NCI-H2029 treated with DMSO at 0.1 percent for 48 hours (cell line): ENCODE data around the gene MXD3.
"Not testable (repeated sequence)": the region's sequence is repeated elsewhere in the genome, so short reads cannot be mapped to it uniquely, and the experiment has no call there.

Experiments used
- DNase-seq: peaks from one replicate; lab custom pipeline; 2025; lab: John Stamatoyannopoulos, UW

MXD3 gene

GRCh38 chr5:177343000-177343399 lies 31.3 kb upstream of the MXD3 start:
- not testable (repeated sequence) for DNase-seq

GRCh38 chr5:177339107-177339638 lies 27.5 kb upstream of the MXD3 start:
- DNase-seq, result no peak

- no peak for DNase-seq
Observed at GRCh38 chr5:177338251-177339106, 26.8 kb upstream of the MXD3 start.

- DNase-seq, result no peak
Observed at GRCh38 chr5:177336603-177337494, 25.2 kb upstream of the MXD3 start.

DNA sequence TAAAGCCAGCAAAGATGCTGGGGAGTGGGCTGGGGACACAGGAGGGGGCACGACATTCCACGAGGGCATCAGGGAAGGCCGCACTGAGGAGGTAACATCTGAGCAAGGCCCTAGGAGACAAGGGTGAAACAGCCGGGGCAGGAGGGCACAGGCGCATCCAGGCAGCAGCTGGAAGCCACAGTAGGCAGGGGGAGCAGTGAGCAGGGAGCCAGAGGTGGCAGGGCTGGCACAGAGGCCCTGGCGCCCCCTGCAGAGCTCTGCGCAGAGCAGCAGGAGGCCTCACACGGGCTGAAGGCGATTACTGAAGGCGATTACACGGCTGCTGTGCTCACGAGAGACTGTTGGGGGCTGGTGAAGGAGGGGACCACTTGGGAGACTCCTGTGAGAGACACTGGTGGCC lies 24.4 kb upstream of the MXD3 start:
- DNase-seq, result no peak

DNA sequence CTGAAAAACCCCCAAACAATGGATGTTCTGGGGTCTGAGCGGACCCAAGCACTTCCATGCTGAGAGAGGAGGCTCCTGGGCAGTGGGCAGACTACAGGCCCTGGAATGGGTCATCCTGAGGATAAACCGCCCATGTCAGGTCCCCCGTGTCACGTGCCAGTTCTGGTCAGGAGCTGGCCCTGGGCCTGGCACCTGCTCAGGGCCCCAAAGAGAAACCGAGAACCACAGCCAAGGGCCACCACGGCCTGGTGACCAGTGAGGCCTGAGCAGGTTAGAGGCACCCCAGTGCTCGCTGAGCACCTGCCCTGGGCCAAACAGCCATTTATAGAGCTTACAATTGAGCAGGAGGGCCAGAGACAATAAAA lies 24.0 kb upstream of the MXD3 start:
- DNase-seq, result no peak

- DNase-seq, result no peak
Observed at GRCh38 chr5:177334781-177335700, 23.3 kb upstream of the MXD3 start.

GRCh38 chr5:177334155-177334551 lies 22.5 kb upstream of the MXD3 start:
- no peak for DNase-seq

DNA sequence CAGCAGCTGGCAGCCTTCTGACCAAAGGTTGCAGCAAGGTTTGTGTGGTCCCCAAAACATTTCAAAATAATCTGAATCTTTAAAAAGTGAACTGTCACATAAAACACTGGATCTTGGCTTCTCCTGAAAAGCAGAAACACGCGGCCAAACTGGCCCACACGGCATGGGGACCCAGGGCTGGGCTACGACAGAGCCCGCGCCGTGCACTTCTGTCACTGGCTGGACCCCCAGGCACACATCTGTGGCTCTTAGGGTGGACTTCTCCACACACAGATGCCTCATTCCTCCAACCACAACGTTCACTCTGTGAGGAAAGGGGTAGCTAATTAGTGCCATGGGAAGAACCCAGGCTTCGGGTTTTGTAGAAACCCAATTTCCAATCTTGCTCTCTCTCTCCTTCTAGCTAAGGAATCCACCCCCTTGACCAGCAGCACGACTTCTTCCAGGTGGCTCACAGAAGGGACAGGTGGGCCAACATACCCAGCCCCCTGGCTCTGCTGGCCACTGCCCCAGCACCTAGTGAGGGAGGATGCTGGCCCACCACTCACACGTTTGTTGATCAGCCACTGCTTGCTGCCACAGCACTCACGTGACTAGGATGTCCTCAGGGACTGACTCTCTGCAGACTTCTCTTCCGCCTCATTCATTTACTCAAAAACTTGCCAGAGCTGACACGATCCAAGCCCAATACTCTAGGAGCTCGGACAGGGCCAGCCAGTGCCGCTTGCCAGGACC lies 21.9 kb upstream of the MXD3 start:
- no peak for DNase-seq

DNA sequence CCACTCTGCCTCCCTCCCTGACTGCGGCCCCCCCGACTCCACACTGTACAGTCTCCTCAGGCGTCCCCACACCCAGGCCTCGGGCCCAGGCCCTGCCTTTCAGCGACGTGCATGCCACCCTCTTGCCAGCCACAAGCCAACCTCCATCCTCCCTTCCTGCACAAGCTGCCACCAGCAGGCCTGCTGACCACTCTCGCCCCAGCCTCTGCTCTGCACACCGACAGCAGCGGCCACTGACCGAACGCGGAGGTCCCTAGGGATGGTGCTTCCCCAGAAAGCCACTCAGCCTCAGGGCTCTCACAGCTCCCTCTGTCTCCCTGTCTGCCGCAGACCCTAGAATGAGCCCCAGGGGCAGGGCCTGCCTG lies 21.2 kb upstream of the MXD3 start:
- DNase-seq, result no peak

DNA sequence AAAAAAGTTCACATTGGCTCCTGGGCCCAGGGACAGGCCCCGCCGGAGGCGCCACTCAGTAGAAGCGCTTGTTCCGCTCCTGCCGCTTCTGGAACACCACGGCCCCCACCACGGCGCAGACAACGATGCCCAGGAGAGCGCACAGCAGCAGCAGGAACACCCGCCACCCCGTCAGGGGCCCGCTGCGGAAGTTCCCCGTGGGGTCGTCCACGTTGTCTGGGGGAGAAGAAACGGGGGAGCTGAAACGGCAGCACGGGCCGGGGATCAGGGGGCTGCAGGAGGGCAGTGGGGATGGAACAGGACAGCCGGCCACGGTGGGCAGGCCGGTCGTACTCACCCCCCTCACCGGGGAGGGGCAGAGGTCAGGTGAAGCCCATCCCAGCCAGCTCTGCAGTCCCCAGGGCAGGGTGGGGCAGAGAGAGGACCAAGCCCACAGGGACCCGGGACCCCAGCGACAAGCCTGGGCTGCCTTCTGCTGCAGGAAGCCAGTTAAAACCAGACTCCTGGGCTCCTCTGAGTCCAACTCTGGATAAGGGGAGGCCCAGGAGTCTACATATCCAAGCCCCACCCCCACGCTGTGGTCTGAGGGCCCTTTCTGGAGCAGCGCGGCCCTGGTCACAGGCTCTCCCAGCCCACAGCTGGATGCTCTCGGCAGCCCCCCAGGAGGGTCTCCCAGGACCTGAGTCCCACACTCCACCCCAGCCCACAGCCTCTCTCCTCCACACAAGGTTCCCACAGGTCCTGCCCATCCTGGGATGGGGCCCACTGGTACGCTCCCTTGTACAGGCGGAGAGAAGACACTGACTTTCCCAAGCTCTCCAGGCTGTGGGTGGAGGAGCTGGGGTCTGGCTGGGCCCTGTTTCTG lies 20.6 kb upstream of the MXD3 start:
- DNase-seq, result no peak

DNA sequence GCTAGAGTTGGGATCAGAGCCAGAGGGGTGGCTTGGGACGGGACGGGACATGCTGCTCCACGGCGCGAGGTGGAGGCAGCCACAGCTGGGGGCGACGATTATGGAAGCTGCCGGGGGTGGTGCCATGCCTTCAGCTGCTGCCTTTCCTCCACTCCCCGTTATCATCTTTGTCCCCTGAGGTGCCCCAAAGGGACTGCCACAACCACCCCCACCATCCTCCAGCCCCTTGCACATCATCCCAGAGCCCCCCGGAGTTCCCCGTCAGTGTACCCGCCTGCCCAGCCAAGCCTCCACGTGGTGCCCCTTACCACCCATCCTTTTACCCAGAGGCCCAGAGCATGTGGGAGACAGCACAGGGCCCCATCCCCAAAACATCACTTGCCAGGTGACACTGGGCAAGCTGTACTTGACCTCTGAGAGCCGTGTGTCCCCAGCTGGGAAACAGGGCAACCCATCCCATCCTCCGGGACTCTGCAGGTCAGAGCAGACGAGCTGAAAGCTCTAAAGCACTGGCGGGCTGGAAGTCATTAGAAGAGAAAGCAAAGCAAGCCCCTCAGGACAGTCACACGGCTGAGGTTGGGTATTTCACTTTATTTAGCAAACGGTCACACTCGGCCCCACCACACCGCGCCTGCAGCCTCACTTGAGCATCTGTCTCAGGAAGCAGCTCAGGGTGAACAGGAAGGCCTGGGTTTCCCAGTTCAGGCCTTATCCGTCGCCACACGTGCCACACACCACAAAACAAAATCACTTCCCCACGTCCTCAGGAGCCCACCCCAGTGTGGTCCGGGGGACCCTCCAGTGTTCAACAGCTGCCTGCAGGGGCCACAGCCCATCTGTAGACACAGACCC lies 19.5 kb upstream of the MXD3 start:
- no peak for DNase-seq

DNA sequence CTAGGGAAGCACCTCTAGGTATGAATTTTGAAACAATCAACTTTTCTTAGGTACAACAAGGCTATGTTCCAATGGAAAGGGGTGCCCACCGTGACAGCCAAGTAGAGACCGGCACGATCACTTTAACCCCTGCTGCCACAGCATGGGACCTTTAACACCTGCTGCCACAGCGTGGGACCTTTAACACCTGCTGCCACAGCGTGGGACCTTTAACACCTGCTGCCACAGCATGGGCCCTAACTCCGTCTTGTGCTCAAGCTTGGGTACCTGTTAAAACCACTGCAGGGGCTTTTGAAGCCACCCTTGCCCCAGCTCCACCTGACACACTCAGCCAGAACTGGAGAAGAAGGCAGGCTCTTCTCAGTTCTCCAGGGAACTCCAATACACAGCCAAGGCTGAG lies 18.2 kb upstream of the MXD3 start:
- no peak for DNase-seq

- DNase-seq, result no peak
Observed at GRCh38 chr5:177328545-177329231, 17.0 kb upstream of the MXD3 start.

DNA sequence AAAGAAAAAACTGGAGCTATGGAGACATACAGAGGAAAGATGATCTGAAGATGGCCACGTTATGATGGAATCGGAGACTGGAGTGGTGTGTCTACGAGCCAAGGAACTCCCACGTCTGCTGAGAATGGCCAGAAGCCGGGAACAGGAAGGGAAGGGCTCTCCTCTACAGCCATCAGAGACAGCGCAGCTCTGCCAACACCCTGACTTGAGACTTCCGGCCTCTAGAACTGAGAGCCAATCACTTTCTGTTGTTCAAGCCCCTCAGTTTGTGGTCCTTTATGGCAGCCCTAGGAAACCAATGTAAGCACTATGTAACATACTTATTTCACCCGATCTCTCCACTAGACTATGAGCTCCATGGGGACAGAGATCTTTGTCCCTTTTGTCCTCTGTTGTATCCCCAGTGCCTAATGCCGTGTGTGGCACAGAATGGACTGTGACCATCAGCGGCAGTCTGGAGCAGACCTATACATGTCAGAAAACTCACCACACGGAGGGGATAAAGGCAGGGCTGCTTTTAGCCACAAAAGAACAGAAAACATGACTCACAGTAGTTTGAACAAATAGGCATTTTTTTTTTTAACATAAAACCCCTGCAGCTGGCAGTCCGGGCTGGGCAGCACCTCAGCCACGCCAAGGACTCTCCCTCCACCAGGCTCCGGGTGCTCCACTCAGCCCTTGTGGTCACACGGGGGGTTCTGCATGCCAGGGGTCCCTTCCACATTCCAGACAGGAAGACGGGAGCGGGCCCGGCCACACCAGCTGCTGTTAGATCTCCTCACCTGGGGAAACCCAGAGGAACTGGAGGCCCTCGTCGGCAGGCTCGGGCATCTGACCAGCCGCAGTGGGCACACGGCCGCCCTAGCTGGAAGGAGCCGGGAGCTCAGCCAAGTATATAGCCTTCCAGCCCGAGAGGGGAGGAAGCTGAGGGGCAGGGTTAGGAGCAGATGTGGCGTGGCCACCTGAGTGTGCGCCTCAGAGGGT lies 16.1 kb upstream of the MXD3 start:
- DNase-seq, result no peak

DNA sequence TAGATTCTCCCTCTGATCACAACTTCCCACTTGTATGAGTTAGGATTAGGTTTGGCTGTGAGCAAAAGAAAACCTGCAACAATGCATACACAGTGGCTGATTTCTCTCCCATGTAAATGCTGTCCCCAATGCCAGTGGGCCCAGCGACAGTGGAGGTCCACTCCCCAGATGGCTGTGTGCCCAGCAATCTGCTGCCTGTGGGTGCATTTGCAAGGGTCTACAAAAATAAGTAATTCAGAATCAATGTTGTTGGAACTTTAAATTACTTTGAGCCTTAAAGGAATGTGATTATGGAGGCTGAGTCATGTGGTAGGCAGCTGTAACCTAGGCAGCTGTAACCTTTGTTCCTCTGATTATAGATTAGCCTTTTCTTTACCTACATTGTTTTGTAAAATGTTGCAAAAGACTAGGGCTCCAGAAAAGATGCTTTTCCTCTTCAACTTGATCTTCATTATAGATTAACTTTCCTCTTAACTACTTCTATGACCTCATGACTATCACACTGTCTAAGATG lies 14.2 kb upstream of the MXD3 start:
- no peak for DNase-seq

- no peak for DNase-seq
Observed at GRCh38 chr5:177320879-177321278, 9.2 kb upstream of the MXD3 start.
